ENCODE data around the gene AFAP1L1. TPM values are rescaled to one million over a fixed set of nuclear protein-coding genes. Genes with fewer than 3 reads are reported as not detected.

Gene AFAP1L1
- total and polyA plus RNA-seq, 7 donors = 10.8 to 39.9 (median 23.0) TPM

- ATAC-seq = no peak
- Histone ChIP-seq H3K36me3 (ENCODE audit: insufficient read depth in 1 of 2, low read depth in 1 of 2) (peaks cover 0 to 86% of the 10 kb centered on the region in 2 donors), H3K27ac (no peak overlapping the region), H3K27me3 (ENCODE audit: insufficient read depth in 3 of 3, low read length in 2 of 3) (no peaks in the 10 kb centered on the region), H3K4me3 (no peak overlapping the region), H3K9me3 (no peaks in the 10 kb centered on the region), H3K4me1 (no peaks in the 10 kb centered on the region)
- WGBS, 3 donors = 57 to 69% (median 69%) methylated on average over 2 of the region's 2 CpGs
- no peak for TF ChIP-seq CTCF (IDR thresholded peaks at IDR 0.05)
- DNase-seq = no peak
- intact Hi-C loops (cut with DNase I) = loop anchor here in 1 of 2 donors (10.0 kb wide), 1 partner anchor 504 kb away; no protein-coding TSS in a partner anchor
Measured at GRCh38 chr5:149238540-149238939, 33.1 kb upstream of the AFAP1L1 start.

GRCh38 chr5:149239917-149240316 lies 31.7 kb upstream of the AFAP1L1 start:
- Histone ChIP-seq H3K4me1 (no peaks in the 10 kb centered on the region), H3K4me3 (no peak overlapping the region), H3K36me3 (ENCODE audit: insufficient read depth in 1 of 2, low read depth in 1 of 2) (peaks cover 0 to 83% of the 10 kb centered on the region in 2 donors), H3K9me3 (no peaks in the 10 kb centered on the region), H3K27ac (no peak overlapping the region), H3K27me3 (ENCODE audit: insufficient read depth in 3 of 3, low read length in 2 of 3) (no peaks in the 10 kb centered on the region)
- ATAC-seq (no peak), DNase-seq (no peak)
- TF ChIP-seq CTCF (IDR thresholded peaks at IDR 0.05) = no peak
- intact Hi-C loops (cut with DNase I) = loop anchor here in 1 of 2 donors (10.0 kb wide), 1 partner anchor 505 kb away; no protein-coding TSS in a partner anchor
- WGBS, 3 donors = 91 to 100% (median 92%) methylated on average over 2 of the region's 2 CpGs

- 72 to 78% (median 73%) methylated on average over 13 of the region's 13 CpGs for WGBS, 3 donors
- DNase-seq = peak in 1 of 2 donors; percentile 65
- TF ChIP-seq CTCF (IDR thresholded peaks at IDR 0.05) = no peak
Measured at GRCh38 chr5:149240354-149240998, 31.2 kb upstream of the AFAP1L1 start.

GRCh38 chr5:149242339-149242738 lies 29.3 kb upstream of the AFAP1L1 start:
- DNase-seq (no peak), ATAC-seq (no peak)
- no peak overlapping the region for H3K27ac ChIP-seq
- 74 to 93% (median 92%) methylated on average over 3 of the region's 3 CpGs for WGBS, 3 donors
- H3K9me3 ChIP-seq = no peaks in the 10 kb centered on the region
- no peaks in the 10 kb centered on the region for H3K4me1 ChIP-seq
- intact Hi-C loops (cut with DNase I) = no loop called here
- peaks cover 0 to 92% of the 10 kb centered on the region in 2 donors for H3K36me3 ChIP-seq (ENCODE audit: insufficient read depth in 1 of 2, low read depth in 1 of 2)
- no peaks in the 10 kb centered on the region for H3K27me3 ChIP-seq (ENCODE audit: insufficient read depth in 3 of 3, low read length in 2 of 3)
- no peak for TF ChIP-seq CTCF (IDR thresholded peaks at IDR 0.05)
- no peak overlapping the region for H3K4me3 ChIP-seq

More at GRCh38 chr5:149240354-149240998, 31.2 kb upstream of the AFAP1L1 start:
- H3K9me3 ChIP-seq = no peaks in the 10 kb centered on the region
- H3K27ac ChIP-seq = no peak overlapping the region
- H3K4me3 ChIP-seq = no peak overlapping the region
- H3K36me3 ChIP-seq (ENCODE audit: insufficient read depth in 1 of 2, low read depth in 1 of 2) = peaks cover 0 to 86% of the 10 kb centered on the region in 2 donors
- intact Hi-C loops (cut with DNase I) = no loop called here
- ATAC-seq = no peak
- no peaks in the 10 kb centered on the region for H3K4me1 ChIP-seq
- H3K27me3 ChIP-seq (ENCODE audit: insufficient read depth in 3 of 3, low read length in 2 of 3) = no peaks in the 10 kb centered on the region
